Ascending aorta (tissue), 2 donors: ENCODE data around the gene PCBP1. TPM values are rescaled to one million over a fixed set of nuclear protein-coding genes. Genes with fewer than 3 reads are reported as not detected.
"Not testable (repeated sequence)": the region's sequence is repeated elsewhere in the genome, so short reads cannot be mapped to it uniquely, and the experiment has no call there.

Experiments
- DNase-seq, 2 donors: peaks; one replicate each; pipeline ENCODE4 v3.0.0-alpha.2; 2019; ENCODE audit warnings: low spot score in 2 of 2
- H3K27ac ChIP-seq, 2 donors: fragments of 200-600 bp; sonication (generic); one replicate each; pipeline ENCODE4 v1.5.1; 2016 to 2017; ENCODE audit warnings: mild to moderate bottlenecking in 1 of 2
- H3K27me3 ChIP-seq: fragments of 200-600 bp; sonication (generic); one replicate; pipeline ENCODE4 v1.5.1; 2017
- H3K36me3 ChIP-seq, 2 donors: fragments of 200-600 bp; sonication (generic); one replicate each; pipeline ENCODE4 v1.5.1; 2016
- H3K4me1 ChIP-seq, 2 donors: fragments of 200-600 bp; sonication (generic); one replicate each; pipeline ENCODE4 v1.5.1; 2016 to 2017; ENCODE audit warnings: mild to moderate bottlenecking in 1 of 2
- H3K4me3 ChIP-seq, 2 donors: fragments of 200-600 bp; sonication (generic); one replicate each; pipeline ENCODE4 v1.5.1; 2016 to 2017; ENCODE audit warnings: mild to moderate bottlenecking in 1 of 2
- H3K9me3 ChIP-seq, 2 donors: fragments of 200-600 bp; sonication (generic); one replicate each; pipeline ENCODE4 v1.5.1; 2016
- CTCF ChIP-seq, 3 experiments: fragments of 200-600 bp in 2 of 3; fragments of 450-650 bp in 1 of 3; sonication (generic) in 2 of 3; IDR thresholded peaks; one replicate each; pipeline ENCODE4 v1.5.1; 2016 to 2019; ENCODE audit warnings: antibody characterized with exemption in 3 of 3, mild to moderate bottlenecking in 1 of 3, moderate library complexity in 1 of 3
- intact Hi-C: fragments of 100-400 bp; cut with DNase I; formaldehyde crosslinking; loops from one replicate; pipeline ENCODE4 v1.15.1; 2023
- total RNA-seq: library from RNA; depleted of rRNA; stranded (reverse); fragments of >200 nt; gene quantifications from one replicate; pipeline ENCODE4 v1.1.0, GENCODE V29; 2016

PCBP1 gene
- total RNA-seq, 1 donor from 2014 or later, result 227 TPM

- Histone ChIP-seq H3K4me1 (no peaks in the 10 kb centered on the region), H3K27ac (no peak overlapping the region), H3K9me3 (no peaks in the 10 kb centered on the region), H3K36me3 (peaks cover 37 to 61% of the 10 kb centered on the region in 2 donors), H3K4me3 (no peak overlapping the region), H3K27me3 (no peaks in the 10 kb centered on the region)
- no peak for DNase-seq
- no peak for TF ChIP-seq CTCF (IDR thresholded peaks at IDR 0.05)
- intact Hi-C loops, result no loop called here
These were observed 38.0 kb upstream of the PCBP1 start for GRCh38 chr2:70049255-70049654.

GRCh38 chr2:70050631-70051425, 36.4 kb upstream of the PCBP1 start:
- Histone ChIP-seq H3K4me1 (no peaks in the 10 kb centered on the region), H3K9me3 (no peaks in the 10 kb centered on the region), H3K36me3 (peaks cover 42 to 69% of the 10 kb centered on the region in 2 donors), H3K27ac (no peak overlapping the region), H3K4me3 (no peak overlapping the region), H3K27me3 (no peaks in the 10 kb centered on the region)
- no peak for DNase-seq
- no peak for TF ChIP-seq CTCF (IDR thresholded peaks at IDR 0.05)
- intact Hi-C loops, result no loop called here

GRCh38 chr2:70055259-70055658, 32.0 kb upstream of the PCBP1 start:
- H3K4me1 ChIP-seq, H3K9me3 ChIP-seq, H3K27ac ChIP-seq, H3K4me3 ChIP-seq, H3K27me3 ChIP-seq, DNase-seq, intact Hi-C loops: not testable (repeated sequence)
- H3K36me3 ChIP-seq, result peaks cover 37 to 82% of the 10 kb centered on the region in 2 donors

GRCh38 chr2:70061317-70061716, 26.0 kb upstream of the PCBP1 start:
- H3K27ac ChIP-seq, result no peak overlapping the region
- H3K27me3 ChIP-seq, result no peaks in the 10 kb centered on the region
- H3K36me3 ChIP-seq, result peaks cover 41 to 76% of the 10 kb centered on the region in 2 donors
- DNase-seq, result no peak
- intact Hi-C loops, result no loop called here
- H3K9me3 ChIP-seq, result no peaks in the 10 kb centered on the region
- TF ChIP-seq CTCF (IDR thresholded peaks at IDR 0.05), result no peak
- no peaks in the 10 kb centered on the region for H3K4me1 ChIP-seq
- H3K4me3 ChIP-seq, result no peak overlapping the region

- no peaks in the 10 kb centered on the region for H3K9me3 ChIP-seq
- peaks cover 40 to 81% of the 10 kb centered on the region in 2 donors for H3K36me3 ChIP-seq
- no peak overlapping the region for H3K27ac ChIP-seq
- no peak for DNase-seq
- H3K27me3 ChIP-seq, result no peaks in the 10 kb centered on the region
- H3K4me1 ChIP-seq, result no peaks in the 10 kb centered on the region
- intact Hi-C loops, result no loop called here
- no peak overlapping the region for H3K4me3 ChIP-seq
- no peak for TF ChIP-seq CTCF (IDR thresholded peaks at IDR 0.05)
These were observed 25.0 kb upstream of the PCBP1 start for GRCh38 chr2:70062270-70062669.

GRCh38 chr2:70068119-70068518, 19.2 kb upstream of the PCBP1 start:
- Histone ChIP-seq H3K9me3 (no peaks in the 10 kb centered on the region), H3K27me3 (no peaks in the 10 kb centered on the region), H3K27ac (peak overlapping the region in 1 of 2 donors; percentile 14), H3K4me3 (no peak overlapping the region), H3K36me3 (peaks cover 28 to 36% of the 10 kb centered on the region in 2 donors), H3K4me1 (peaks cover 0 to 16% of the 10 kb centered on the region in 2 donors)
- TF ChIP-seq CTCF (IDR thresholded peaks at IDR 0.05), result no peak
- intact Hi-C loops, result loop anchor here (5.0 kb wide), 1 partner anchor 36 kb away; no protein-coding TSS in a partner anchor
- no peak for DNase-seq
